GM12873 (cell line): ENCODE data around the gene KIZ.

Source experiments
- TF ChIP-seq, protein P1 (sequence below): IDR thresholded peaks from 2 replicates; pipeline ENCODE4 v1.5.1; 2012; ENCODE audit warnings: low read depth, mild to moderate bottlenecking, moderate library complexity, low read length, control low read depth; ENCODE audit not compliant: insufficient read depth; ENCODE audit errors: missing control alignments

KIZ gene

DNA sequence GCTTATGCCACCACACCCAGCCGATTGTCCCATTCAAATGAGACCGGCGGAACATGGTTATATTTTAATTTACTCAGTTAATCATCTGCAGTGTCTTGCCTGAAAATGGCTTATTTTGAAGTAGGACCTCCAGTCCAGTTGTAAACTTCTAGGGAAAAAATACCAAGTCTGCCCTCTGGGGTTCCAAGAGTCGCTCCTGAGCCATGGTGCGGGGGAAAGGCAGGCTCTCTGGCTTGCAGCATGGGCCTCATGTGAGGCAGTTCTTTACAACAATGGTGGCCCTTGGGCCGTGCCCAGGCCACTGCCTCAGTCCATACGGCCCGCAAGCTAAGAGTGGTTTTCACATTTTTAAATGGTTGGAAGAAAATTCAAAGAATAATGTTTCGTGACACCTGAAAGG is 114.5 kb downstream of the KIZ start:
- TF ChIP-seq, protein P1, sequence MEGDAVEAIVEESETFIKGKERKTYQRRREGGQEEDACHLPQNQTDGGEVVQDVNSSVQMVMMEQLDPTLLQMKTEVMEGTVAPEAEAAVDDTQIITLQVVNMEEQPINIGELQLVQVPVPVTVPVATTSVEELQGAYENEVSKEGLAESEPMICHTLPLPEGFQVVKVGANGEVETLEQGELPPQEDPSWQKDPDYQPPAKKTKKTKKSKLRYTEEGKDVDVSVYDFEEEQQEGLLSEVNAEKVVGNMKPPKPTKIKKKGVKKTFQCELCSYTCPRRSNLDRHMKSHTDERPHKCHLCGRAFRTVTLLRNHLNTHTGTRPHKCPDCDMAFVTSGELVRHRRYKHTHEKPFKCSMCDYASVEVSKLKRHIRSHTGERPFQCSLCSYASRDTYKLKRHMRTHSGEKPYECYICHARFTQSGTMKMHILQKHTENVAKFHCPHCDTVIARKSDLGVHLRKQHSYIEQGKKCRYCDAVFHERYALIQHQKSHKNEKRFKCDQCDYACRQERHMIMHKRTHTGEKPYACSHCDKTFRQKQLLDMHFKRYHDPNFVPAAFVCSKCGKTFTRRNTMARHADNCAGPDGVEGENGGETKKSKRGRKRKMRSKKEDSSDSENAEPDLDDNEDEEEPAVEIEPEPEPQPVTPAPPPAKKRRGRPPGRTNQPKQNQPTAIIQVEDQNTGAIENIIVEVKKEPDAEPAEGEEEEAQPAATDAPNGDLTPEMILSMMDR = no peak

GRCh38 chr20:21241406-21241805 is 115.5 kb downstream of the KIZ start:
- TF ChIP-seq, protein P1 = no peak

- TF ChIP-seq, protein P1 = no peak
Observed at GRCh38 chr20:21243811-21244210, 117.9 kb downstream of the KIZ start.

DNA sequence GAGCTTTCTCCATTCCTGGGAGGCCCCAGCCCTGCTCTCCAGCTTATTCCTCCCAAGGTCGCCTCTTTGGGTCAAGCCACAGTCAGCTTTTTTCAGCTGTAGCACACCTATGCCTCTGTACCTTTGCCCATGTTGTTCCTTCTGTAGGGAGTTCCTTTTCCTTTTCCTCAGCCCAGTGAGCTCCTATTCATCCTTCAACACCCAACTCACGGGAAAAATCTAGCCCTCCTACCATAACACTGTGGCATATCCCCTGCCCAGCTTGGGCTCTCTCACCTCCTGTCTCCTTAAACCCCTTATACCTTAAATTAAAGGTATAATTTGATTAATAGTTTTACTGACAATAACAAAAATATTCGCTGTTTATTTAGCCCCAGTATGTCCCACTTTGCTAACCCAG is 118.9 kb downstream of the KIZ start:
- TF ChIP-seq, protein P1 = no peak

- TF ChIP-seq, protein P1 = no peak
Observed at GRCh38 chr20:21246161-21246560, 120.3 kb downstream of the KIZ start.

DNA sequence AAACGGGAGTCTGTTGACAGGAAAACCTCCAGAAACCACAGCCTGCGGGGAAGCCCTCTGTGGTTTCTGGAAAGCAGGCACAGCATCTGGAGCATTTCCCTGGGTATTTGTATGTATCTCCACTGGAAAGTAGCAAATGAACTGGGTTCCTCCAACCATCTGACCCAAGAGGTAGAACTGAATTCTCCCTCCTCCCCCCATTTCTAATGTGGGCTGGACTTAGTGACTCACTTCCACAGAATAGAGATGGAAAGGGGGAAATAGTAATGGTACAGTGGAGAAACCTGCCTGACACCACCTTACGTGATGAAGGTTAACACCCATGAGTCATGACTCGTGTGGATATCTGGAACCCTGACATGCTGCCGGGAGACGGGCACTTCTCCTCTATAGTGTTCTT is 125.4 kb downstream of the KIZ start:
- TF ChIP-seq, protein P1 = no peak

- TF ChIP-seq, protein P1 = no peak
Observed at GRCh38 chr20:21257192-21257591, 131.3 kb downstream of the KIZ start.
